Measurements from ENCODE around the gene ULBP1.
"Not testable (repeated sequence)": the region's sequence is repeated elsewhere in the genome, so short reads cannot be mapped to it uniquely, and the experiment has no call there.

ULBP1 gene

GRCh38 chr6:150006961-150007464 lies 43.3 kb downstream of the ULBP1 start:
- DNase-seq: peak; percentile 75

GRCh38 chr6:150008588-150008987 lies 44.8 kb downstream of the ULBP1 start:
- DNase-seq: peak; percentile 75

- not testable (repeated sequence) for DNase-seq
These were observed 49.4 kb downstream of the ULBP1 start for GRCh38 chr6:150012846-150013784.

GRCh38 chr6:150013785-150014622 lies 50.3 kb downstream of the ULBP1 start:
- DNase-seq: not testable (repeated sequence)

DNA sequence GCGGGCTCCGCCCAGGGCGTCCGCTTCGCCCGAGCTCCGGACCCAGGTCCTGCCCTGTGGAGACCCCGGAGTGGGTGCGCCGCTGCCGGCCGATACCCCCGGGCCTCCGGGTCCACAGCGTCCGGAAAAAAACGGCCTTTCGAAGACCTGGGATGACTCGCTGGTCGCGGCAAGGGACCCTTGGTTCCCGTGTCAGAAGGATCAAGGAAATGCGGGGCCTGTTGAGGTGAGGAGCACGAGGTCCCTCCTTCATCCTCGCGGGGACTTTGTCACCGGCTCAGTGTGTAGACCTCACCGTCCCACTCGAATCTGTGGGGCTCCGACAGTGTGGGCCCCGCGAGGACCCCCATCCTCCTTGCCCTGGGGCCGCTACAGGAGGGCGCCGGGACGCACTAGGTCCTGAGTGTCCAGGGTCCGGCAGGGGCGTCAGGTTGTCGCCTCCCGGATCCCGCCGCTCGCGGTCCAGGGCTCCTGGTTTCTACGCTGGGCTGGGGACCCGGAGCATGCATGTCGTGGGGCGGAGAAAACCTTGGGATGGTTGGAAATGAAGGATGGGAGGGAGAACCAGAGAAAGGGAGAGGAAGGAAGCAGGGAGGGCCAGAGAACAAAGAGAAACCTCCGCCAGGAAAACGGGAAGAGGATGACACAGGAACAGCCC lies 51.0 kb downstream of the ULBP1 start:
- DNase-seq: not testable (repeated sequence)

DNA sequence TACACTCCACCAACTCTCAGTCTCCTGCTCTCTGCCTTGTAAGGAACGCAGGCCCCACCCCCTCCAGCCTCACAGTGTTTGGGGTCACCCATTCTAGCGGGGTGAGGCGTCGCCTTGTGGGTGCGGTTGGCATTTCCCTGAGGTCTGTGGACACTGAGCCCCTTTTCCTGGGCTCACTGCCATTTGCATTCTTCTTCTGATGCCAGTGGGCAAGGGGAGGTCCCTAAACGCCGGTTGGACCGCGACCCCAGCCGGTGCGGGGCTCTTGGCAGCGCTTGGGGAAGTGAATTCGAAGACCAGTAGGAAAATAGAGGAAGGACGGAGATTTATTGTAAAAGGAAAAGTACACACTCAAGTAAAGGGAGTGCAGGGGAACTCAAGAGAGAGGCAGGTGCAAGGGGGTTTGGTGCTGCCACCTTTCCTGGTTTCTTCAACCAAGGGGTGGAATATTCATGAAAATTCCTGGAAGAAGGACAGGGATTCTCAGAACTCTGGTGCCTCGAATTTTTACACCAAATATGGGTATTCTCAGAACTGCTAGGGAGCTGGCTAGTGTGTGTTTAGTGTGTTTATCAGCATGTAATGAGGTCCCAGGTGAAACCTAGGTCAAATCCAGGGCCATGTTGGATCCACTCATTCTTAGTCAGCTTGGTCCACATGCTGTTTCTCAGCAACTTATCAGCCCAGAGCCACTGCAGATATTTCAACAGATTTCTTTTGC lies 51.7 kb downstream of the ULBP1 start:
- DNase-seq: not testable (repeated sequence)

- peak; percentile 53 for DNase-seq
These were observed 52.8 kb downstream of the ULBP1 start for GRCh38 chr6:150016324-150017185.

DNA sequence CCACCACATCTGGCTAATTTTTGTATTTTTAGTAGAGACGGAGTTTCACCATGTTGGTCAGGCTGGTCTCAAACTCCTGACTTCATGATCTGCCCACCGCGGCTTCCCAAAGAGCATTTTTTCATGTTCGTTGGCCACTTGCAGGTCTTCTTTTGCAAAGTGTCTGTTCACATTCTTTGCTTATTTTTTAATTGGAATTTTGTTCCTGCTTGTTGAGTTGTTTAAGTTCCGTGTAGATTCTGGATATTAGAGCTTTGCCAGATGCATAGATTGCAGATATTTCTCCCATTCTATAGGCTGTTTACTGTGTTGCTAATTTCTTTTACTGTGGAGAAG lies 53.4 kb downstream of the ULBP1 start:
- not testable (repeated sequence) for DNase-seq

DNA sequence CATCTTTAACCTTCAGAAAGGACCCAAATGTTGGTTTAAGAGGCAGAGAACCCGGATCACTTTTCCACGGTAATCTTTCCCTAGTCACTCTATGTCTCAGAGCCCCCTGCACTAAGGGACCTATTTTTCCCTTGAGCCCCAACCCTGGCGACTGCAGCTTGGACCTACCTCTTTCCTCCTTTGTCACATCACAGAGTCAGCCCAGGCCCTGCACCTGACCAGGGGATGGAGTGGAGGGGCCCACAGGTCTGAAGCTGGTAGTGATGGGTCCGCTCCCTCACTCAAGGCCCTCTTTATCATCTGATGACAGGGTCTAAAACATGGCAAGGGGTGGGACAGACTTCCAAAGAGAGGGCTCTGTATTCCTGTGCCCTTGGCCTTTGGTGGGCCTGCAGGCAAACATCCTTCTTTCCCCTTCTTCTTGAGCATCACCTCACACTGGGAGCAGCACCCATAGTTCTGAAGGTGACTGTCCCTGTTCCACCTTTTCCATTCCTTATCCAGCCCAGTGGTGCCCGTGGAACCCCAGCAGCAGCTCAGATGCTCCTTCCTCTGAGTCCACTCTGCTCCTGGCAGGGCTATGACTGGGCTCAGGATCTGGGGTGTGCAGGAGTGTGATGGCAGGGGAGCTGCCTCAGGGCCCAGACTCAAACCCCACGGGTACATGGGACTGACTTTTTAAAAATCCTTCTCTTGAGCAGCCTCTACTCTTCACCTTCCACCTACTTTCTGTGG lies 55.3 kb downstream of the ULBP1 start:
- DNase-seq: no peak

GRCh38 chr6:150021870-150022269 lies 58.1 kb downstream of the ULBP1 start:
- not testable (repeated sequence) for DNase-seq

All from activated CD4-positive, alpha-beta T cell treated with anti-CD3 and anti-CD28 coated beads for 48 hours (primary cell).